Measurements from ENCODE around the gene URAD.

URAD gene

DNA sequence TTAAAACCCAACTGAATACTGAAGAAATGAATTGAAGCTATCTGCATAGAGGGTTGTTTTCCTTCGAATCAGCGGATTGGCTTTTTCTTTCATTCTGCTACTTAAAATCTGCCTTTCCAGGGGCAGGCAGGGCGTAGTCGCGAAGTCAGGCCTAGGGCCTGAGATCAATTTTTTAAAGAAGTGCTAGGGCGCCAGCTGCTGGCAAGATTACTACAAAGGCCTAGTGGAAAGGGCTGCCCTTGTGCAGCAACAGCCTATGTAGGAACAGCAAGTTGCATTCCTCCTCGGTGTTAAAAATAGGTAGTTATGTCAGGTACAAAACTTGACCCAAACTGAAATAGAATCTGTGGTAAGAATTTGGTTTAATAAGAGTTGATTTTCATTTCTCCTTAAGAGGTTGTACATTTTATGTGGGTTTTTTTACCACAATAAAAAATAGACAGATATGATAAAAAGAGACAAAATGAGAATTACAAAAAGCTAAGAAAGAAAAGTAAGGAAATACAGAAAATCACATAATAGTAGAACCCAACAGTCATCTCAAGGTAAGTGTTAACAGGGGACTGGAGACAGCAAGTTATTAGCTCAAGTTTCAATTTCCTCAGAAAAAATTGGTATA lies 9.5 kb upstream of the URAD start:
- DNase-seq = peak; percentile 33

DNA sequence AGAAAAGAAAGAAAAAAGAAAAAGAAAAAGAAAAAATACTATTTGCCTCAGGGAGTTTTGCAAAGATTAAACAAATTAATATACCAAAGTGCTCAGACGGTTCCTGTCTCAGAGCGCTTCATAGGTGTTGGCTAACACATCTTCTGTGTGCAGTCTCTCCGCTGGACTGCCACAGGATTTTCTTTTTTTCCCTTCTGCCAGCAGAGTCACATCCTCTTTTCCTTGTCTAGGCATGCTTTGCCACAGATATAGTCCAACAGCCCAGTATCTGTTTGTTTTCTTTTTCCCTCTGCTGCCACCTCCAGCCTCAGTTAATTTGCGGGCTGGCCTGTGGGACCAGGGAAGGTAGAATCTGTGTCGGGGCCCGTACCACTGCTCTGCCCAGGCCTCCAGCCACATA lies 3.4 kb upstream of the URAD start:
- DNase-seq = no peak

DNA sequence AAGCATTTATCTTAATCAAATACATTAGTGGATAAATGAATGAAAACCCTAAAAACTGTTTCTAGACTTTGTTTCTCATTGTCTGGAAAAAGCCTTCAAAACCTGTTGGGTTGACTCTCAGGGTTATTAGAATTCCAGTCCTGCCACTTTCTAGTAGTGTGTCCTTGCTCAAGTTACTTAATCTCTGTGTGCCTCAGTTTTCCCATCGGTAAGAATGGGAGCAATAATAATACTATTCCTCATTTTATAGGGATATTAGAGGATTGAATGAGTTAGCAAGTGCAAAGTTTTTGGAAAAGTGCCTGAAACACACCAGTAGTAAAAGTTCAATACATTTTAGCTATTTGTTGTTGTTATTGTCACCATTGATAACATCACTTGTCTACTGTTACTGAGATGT lies 2.9 kb downstream of the URAD start:
- DNase-seq = no peak

DNA sequence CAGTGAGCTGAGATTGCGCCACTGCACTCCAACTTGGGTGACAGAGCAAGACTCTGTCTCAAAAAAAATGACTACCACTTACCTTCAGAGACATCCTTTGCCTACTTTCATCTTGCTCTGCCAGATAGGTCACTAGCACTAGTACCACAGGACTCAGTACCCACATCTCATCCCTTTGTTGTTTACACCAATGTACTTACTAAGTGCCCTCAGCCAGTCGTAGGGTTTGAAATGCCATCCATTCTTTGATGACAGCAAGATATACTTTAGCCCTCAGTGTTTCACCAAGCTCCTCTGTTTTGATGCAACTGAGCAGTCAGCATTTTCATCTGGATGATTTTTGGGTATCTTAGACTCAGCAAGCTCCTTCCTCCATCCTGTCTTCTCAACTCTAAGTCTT lies 6.1 kb downstream of the URAD start:
- DNase-seq = no peak

DNA sequence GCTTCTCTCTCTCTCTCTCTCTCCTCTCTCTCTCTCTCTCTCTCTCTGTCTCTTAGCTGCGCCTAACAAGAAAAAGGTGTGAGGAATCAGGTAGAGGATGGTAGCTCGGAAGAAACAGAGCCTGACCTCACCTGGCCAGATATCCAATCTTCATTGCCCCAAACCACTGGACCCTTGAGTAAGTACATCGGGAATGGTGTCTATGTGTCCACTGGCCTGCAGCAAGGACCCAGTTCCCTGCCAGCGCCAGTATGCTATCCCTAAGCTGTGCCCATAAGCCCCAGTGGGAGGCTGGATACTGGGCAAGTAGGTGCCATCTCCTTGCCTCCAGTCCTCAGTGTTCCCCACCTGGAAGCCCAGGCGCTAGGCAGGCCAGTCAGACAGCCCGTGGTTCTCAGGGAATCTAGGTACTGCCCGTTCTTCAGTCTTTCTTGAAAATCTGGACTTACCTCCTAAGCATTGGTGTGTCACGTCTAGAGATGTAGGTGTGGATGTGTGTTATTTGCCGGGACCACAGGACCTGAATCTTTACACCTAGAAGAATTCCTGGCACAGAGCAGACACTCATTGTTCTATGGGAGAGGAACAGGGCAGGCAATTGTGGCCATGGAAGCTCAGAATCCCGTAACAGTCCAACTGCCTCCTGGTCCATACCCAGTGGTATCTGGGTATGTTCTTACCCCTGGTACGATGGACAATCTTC lies 7.3 kb downstream of the URAD start:
- no peak for DNase-seq

DNA sequence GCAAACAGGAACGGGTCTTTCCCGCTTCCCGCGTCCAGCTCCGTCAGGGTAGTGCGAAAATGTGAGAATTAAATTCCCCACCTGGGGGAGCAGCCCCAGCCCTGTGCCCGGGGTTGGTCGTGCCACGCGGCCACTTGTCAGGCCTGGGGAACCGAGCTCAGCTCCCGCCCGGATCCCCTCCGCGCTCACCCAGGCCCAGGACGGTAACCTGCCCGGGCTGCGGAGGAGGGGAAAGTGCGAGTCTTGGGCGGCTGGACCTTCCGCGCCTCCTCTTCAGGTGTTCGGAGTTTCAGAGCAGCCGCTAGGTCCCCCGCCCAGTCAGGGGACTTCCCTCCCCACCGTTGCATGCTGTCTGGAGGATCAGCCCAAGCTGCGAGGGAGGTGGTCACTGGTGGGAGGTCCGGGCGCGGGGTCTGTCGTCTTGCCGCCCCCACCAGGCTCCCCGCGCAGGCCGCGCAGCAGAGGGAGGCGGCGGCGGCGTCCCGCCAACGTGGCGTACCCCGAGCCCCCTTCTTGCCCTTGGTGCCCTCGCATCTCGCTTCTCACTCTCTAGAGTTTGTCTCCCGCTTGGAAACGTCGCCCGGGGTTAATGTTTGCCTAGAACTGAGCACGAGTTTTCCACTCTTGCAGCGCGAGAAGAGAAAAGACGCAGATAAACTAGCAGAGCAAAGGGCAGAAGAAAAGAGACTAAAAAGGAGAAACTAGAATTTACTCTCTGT lies 8.1 kb downstream of the URAD start:
- no peak for DNase-seq

DNA sequence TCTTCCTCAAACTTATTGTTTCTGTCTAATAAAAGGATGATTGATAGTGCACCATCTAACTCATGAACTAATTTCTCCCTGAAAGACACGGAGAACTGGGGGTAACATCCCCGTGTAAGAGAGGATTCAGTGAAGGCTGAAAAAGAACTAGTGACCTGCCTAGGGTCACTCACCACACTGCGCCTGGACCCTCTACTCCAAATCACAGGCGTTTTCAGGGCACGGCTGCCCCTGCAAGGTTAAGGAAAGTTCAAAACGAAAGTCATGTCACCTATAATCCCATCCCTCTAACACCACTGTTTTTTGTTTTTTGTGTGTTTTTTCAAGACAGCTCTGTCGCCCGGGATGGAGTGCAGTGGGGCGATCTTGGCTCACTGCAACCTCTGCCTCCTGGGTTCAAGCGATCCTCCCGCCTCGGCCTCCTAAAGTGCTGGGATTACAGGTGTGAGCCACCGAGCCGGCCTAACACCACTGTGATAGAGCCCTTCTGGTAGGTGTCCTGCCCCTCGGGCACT lies 8.7 kb downstream of the URAD start:
- no peak for DNase-seq

DNA sequence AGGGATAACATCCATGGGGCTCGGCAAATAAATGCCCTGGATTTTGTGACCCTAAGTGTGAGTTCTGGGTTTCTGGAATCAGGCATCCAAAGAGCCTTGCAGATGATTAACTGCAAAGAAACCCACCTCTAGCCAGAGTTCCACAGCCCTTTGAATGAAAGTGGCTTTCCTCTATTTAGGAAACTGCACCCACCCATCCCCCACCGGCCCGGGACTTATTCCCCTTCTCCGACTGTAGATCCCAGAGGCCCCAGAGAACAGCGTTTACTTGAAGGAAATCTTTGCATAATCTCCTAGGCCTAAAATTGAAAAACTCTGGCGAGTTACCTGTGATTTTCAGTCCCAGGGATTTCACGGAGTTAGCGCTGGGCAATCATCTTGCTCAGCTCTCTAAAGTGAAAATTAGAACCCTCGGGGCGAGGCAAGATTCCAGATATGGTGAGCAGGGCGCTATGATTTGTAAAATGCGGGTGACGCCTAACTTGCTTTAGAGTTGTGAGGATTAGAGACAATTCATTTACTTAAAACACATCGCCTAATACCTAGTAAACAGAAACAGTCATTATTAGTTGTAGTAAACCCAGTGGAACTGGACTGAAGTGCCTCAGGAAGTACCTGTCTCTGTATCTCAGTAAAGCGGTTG lies 9.4 kb downstream of the URAD start:
- DNase-seq = no peak

DNA sequence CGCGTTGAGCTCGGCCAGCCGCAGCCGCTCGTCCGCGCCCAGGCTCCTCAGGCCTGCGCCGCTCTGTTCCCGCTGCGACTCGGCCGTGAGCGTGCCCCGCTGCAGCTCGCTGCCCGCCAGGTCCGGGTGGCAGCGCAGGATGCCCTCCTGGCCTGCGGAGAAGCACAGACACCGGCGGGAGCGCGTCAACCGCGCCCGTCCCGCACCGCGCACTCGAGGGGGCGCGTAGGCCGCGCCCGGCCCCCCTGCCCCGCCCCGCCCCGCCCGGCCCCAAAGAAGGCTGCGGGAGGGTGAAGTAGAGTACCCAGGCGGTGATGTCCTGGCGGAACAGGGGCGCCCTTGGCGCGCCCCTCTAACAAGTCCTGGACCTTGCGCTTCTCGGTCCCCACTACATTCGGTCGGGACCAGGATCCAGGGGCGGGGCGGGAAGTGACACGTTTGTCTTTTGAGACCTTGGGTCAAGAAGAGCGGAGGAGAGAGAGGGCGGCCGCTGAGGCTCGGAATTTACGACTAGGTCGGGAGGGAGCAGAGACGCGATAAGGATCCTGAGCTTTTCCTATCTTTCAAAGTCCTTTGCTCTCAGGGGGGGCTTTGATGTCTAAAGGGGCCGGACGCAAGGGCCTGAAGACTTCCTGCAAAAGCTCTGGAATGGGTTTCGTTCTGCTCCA lies 10.1 kb downstream of the URAD start:
- DNase-seq = no peak

DNA sequence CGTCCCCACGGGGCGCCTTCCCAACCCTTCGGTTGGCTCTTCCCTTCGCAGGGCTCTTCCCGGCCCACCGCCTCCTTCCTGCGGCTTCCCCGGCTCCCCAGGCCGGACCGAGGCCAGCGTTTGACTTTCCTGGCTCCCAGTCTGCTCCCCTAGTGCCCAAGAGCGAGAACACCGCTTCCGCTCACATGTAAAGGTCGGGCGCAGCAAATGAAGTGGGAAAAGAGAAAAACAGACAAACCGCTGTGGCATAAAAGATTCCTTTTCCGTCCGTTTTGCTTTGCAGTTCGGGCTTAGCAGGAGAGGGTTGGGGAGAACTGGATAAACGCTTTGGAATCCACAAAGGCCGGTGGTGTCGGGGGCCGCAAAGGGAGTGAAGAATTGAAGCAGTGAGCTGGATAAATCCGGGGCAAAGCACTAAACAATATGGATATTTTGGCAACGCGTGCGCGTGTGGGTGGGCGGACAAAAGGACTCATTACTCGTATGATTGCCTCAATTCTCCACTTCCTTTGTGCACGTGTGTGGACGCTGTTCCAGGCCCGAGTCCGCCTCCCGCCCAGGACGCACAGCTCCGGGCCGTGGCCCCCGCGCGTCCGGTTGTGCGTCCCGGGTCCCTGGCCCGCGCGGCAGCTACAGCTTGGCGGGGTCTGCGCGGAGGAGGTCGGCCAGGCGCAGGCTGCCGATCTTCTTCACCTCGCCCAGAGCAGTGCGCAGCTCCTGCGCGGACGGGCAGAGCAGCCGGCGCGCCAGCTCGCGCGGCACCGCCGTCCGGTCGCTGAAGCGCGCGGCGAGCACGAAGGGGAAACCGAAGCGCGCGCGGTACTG lies 10.8 kb downstream of the URAD start:
- no peak for DNase-seq

DNA sequence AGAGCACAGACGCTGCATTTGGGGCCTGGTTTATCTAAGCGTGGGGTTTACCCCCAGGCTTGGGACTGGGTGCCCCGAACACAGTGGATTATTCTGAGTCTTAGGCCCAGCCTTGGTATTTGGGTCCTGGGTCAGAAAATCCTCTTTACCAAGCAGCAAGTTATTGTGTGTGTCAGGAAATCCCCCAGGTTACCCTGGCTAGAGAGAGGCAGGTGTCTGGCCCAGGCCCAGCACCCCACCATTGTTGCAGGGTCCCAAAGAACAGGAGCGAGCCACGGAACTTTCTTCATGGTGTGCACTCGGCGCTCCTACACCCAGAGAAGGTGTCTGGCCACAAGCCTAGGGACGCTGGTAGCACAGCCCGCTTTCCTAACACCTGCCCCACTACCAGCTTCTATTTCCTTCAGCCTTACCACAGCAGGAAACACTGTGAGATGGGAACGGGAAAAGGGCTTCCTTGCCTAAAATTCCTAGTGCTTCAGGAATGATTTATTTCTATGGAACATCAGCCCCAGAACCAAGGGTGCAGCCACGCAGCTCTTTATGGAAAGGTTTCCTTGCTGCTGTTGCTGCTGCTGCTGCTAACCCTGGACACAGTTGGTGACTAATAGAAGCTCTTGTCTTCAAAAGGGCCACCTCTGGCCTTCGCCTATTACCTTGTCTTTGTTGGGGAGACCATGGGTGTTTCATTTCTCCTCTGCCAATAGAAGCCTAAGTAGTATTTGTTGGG lies 12.0 kb downstream of the URAD start:
- no peak for DNase-seq

DNA sequence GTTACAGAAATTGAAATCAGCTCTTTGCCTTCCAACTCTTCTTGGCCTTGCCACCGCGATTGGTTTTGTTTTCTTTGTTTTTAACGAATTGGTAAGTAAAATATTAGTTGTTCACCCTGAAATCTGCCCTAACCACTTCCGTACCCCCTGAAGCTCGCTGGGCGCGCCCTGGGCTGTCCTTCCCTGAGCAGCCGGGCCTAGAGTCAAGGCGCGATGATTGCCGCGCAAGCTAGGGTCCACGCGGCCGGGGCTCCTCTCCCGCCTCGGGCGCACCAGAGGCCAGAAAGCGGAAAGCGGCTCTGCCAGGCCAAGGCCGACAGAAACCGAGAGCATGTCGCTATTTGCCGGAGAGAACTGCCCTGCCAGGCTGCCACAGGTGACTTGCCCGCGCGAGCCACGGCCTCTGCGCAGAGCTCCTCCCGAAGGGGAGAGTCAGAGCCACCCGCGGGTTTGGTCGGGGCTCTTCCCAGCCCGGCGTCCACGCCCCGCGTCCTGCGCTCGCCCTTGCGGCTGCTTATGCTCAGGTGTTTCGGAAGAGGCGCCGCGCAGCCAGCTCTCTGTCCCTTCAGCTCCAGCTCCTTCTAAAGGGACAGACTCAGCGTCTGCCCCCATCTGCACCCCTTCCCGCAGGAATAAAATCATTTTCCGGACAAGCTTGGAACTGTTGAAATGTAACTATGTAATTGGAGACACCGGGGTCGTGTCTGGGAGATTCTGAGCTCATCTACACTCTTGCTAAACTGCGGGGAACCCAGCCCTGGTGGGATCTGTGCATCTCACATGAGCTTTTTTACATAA lies 12.7 kb downstream of the URAD start:
- no peak for DNase-seq

DNA sequence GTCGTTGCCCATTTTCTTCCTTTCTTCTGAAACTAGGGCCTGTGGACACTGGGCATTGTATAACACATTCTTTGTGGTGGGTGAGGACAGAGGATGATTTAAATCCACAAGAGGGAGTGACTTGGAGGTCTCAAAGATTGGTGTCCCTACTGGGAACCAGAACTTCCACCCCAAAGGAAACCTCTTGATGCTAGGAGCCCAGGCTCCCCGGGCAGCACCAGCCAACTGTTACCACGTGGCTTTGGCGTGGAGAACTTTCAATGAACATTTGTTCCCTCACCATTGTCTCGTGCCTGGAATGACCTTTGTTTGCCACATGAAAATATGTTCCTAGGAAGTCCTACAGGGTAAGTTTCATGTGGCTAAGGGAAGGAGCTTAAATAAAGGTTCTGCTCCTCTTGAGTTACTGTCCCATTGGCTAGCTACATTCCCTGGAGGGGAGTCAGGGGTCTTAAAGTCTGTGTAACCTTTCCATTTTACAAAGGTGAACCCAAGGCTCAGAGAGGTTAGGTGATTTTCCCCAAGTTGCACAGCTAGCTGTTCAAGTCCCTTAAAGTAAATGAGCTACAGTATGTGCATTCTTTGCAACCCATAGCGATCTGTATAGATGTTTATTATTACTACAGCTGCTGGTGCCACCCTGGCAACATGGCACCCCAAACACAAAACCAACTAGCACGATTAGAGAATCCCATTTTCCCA lies 14.4 kb downstream of the URAD start:
- DNase-seq = no peak

DNA sequence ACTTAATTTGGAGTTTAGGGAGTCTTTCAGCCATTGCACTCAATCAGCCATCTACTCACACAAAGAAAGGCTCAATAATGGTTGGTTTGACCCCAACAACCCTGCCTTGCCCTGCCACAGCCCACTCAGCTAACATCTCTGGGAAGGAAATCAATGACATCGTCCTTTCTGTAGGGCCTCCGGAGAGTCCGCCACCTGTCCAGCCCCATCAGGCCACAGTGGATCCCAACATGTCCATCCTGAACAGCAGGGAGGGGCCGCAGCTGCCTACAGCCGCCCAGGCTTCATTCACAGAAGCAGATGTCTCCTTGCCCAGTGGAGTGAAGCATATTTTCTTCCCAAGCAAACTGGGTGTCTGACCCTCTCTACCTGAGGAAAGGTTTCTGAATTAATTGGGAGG lies 15.2 kb downstream of the URAD start:
- no peak for DNase-seq

DNA sequence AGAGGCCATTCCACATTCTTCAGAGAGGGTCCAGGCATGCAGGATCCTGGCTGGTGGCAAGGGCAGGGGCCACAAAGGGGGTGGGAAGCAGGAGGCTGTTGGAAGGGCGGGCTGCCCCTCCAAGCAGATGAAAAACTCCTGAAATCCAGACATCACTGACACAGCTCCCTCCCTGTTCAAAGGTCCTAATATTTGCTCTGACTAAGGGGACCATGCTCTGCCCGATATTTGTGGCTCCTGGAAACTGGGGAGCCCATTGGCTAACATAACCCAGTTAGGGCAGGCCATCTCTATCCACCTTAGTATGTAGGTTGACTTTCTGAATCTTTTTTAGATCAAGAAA lies 16.0 kb downstream of the URAD start:
- DNase-seq = no peak

DNA sequence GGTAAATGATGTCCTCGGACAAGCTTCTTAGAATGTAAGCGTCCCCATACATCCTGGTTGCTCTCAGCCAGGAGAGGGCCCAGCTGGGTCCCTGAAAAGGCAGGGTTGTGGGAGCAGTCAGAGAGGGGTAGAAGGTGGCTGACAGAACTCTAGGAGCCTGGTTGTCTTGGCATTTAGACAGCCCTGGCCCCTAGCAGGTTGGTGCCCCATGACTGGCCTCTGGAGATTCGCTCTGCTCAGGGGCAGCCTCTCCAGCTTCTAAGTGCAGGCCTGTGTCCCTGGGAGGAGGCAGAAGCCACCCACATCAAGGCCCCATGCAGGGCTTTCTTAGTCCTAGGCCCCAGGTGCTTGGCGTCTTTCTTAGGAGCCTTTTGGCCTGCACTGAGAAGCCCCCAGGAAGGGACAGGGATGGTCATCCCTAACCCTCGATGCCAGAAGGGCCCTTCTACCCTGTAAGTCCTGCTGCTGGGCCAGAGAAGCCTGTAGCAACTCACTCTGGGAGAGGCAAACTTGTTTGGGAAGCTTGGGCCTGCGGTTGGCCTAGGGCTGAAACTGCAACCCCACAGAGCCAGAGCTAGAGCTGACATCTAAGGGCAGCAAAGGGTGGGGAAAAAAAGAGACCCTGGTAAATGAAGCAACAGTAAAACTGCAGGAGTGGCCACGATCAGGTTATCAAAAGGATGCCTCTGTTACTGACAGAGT lies 16.6 kb downstream of the URAD start:
- no peak for DNase-seq

DNA sequence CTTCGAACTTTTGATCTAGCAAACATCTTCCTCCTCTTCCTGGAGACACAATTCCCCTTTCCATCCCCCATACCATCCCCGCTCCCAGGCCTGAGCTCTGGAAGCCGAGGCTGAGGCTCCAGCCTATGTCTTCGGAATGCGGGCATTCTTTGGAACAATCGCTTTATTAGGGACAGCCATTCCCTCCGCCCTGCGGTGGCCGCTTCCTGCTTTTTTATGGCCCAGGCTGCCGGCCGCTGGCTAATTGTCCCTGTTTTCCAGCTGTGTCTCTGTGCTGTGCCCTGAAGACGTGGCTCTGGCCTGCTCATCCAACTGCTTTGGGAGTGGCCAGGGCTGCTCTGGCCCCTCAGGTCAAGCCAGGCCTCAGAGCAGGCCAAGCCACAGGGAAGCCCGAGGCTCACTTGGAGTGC lies 17.3 kb downstream of the URAD start:
- no peak for DNase-seq

DNA sequence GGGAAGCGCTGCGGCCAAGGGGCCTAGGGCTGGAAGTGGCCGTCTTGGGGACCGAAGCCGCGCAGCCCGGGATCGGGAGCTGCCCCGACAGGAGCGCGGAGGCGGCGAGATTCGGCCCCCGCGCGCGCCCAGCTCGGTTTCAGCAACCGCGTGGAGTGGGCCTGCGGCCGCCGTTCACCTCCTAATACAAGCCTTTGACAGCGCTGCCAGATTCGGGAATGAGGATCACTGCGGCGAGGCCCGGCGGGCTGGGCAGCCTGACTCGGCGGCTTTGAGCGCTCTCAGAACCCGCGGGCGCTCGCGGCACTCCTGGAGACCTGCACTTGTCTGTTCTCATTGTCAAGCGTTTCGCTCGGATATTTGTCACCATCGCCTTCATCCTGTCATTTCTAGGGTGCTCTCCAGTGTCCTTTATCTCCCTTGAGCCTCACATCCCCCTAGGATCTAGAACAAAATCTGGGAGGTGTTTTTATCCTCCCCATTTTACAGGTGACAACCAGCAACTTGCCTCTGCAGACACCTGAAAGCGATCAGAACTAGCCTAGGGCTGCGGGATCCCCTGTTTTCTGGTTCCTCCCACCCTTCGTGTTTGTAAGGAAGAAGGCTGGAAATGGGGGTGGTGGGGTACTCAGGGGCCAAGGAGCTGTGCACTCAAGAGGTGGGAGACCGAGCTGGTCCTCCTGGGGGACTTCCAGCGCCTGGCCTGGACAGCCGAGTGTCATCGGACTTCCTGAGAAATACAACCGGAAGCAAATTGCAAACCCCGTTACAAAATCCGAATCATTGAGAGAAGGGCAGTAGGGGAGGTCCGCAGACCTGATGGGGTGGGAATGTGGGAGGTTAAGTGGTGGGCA lies 17.9 kb downstream of the URAD start:
- no peak for DNase-seq

Data from stimulated activated CD4-positive, alpha-beta T cell treated with anti-CD3 and anti-CD28 coated beads, Interleukin-15, amount 100 ng/mL, for 24 hours (primary cell).